Measurements from ENCODE around the gene BOC.

Gene BOC

GRCh38 chr3:113285226-113285625 is 73.9 kb downstream of the BOC start:
- no peak for DNase-seq (ENCODE audit: low read depth in 2 of 2)

GRCh38 chr3:113285741-113286140 is 74.4 kb downstream of the BOC start:
- no peak for DNase-seq (ENCODE audit: low read depth in 2 of 2)

- no peak for DNase-seq (ENCODE audit: low read depth in 2 of 2)
These were observed 75.2 kb downstream of the BOC start for GRCh38 chr3:113286524-113286923.

GRCh38 chr3:113287111-113287802 is 75.9 kb downstream of the BOC start:
- peak in 1 of 2 experiments; percentile 18 for DNase-seq (ENCODE audit: low read depth in 2 of 2)

DNA sequence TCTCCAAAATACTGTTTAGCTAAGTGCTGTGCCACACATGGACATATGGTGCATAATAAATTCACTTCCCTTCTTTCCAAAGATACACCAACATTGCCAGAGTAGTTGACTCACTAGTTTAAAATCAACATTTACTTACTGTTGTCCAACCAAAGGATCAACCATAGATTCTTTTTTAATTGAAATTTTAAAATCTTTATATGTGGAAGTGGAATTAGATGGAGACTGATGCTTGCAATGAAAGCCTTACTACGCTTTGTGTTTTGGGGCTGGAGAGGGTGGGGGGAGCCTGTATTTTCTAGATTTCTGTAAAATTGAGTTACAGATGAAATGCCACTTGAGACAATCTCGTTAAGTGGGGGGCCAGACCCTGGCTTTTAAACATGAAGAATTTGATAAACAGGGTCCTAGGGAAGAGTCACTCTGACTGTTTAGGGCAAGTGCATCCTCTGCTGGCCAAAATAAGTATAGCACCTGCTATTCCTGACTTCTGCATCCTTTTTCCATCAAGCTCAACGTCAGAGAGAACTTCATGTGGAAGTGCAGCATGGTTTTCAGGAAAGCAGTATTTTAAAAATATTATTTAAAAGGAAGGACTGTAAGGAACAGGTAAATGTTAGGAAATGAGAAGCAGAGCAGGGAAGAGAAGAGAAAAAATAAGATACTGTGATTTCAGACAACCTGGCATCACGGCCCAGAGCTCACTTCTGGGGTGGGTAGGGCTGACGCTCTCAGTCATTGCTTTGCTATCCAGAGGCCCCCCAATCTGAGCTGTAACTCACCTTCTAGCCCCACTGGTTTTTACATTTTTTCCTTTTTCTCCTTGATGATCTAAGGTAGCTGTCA is 76.7 kb downstream of the BOC start:
- DNase-seq (ENCODE audit: low read depth in 2 of 2): peak; percentile 20 to 39

DNA sequence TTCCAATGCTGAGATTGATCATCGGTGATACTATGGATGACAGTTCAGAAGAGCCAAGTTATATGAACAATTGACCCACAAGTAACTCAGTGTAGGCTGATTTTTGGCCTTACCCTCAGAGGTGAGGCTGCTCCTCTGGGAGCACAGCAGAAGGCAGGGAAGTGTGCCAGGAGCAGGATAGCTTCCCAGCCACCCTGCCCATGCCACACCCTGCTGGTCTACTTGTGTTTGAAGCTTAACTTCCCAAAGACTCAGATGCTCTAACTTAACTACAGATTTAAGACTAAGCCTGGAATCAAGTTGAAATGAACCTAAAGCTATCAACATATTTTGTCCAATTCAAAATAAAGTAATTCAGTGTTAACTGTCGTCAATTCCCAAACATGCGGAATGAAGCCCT is 77.5 kb downstream of the BOC start:
- no peak for DNase-seq (ENCODE audit: low read depth in 2 of 2)

DNA sequence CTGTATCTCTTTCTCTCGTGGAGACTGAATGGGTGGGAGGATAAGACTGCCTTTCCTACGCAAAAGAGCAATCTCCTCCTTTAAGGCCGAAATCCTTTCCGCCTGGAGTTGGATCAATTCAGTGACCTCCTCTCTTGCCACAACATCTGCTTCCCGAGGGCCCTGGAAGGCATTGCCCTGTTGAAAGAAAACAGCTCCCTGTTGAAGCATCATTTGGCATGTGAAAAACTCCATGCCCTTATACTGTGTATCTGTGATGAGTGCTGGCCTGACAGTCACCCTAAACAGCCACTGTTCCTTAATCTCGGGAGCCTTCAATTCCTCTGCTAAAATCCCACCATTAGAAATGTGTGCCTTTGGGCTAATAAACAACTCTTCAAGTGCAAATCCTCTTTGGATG is 80.2 kb downstream of the BOC start:
- DNase-seq (ENCODE audit: low read depth in 2 of 2): no peak

- DNase-seq (ENCODE audit: low read depth in 2 of 2): no peak
These were observed 81.6 kb downstream of the BOC start for GRCh38 chr3:113292933-113293332.

GRCh38 chr3:113293348-113293747 is 82.0 kb downstream of the BOC start:
- no peak for DNase-seq (ENCODE audit: low read depth in 2 of 2)

GRCh38 chr3:113295463-113295862 is 84.1 kb downstream of the BOC start:
- no peak for DNase-seq (ENCODE audit: low read depth in 2 of 2)

GRCh38 chr3:113297287-113297686 is 85.9 kb downstream of the BOC start:
- no peak for DNase-seq (ENCODE audit: low read depth in 2 of 2)

GRCh38 chr3:113297841-113298240 is 86.5 kb downstream of the BOC start:
- DNase-seq (ENCODE audit: low read depth in 2 of 2): no peak

DNA sequence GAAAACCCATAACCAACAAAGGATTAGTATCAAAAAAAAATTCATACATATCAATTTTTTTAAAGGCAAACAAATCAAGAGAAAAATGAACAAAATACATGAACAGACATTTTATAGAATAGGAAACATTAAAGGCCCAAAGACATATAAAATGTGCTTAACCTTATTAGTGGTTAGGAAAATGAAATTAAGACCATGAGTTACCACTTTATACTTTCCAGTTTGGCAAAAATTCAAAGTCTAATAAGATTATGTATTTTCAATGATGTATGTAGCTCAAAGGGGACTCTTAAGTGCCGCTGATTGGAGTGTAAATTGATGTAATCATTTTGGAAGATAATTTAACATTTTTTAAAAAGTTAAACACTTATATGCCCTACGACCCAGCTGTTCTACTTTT is 89.2 kb downstream of the BOC start:
- DNase-seq (ENCODE audit: low read depth in 2 of 2): no peak

- no peak for DNase-seq (ENCODE audit: low read depth in 2 of 2)
These were observed 92.7 kb downstream of the BOC start for GRCh38 chr3:113304102-113304501.

GRCh38 chr3:113304856-113305540 is 93.6 kb downstream of the BOC start:
- peak in 1 of 2 experiments; percentile 1 for DNase-seq (ENCODE audit: low read depth in 2 of 2)

DNA sequence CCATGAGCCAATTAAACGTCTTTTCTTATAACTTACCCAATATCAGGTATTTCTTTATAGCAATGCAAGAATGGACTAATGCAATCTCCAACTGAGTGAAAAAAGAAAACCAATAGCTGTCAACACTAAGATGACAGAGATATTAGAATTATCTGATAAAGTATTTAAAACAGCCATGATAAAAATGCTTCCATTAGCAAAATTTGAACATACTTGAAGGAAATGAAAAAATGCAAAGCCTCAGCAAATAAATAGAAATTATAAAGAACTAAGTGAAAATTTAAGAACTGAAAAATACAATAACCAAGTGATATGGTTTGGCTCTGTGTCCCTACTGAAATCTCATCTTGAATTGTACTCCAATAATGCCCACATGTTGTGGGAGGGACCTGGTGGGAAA is 99.6 kb downstream of the BOC start:
- DNase-seq (ENCODE audit: low read depth in 2 of 2): no peak

DNA sequence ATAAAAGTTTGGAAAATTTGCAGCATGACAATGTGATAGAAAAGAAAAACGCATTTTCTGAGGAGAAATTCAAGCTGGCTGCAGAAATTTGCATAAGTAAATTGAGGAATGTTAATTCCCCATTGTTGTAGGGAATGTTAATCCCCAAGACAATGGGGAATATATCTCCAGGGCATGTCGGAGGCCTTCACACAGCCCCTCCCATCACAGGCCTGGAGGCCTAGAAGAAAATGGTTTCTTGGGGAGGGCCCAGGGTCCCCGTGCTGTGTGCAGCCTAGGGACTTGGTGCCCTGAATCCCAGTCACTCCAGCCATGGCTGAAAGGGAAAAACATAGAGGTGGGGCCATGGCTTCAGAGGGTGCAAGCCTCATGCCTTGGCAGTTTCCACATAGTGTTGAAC is 101.1 kb downstream of the BOC start:
- DNase-seq (ENCODE audit: low read depth in 2 of 2): no peak

DNA sequence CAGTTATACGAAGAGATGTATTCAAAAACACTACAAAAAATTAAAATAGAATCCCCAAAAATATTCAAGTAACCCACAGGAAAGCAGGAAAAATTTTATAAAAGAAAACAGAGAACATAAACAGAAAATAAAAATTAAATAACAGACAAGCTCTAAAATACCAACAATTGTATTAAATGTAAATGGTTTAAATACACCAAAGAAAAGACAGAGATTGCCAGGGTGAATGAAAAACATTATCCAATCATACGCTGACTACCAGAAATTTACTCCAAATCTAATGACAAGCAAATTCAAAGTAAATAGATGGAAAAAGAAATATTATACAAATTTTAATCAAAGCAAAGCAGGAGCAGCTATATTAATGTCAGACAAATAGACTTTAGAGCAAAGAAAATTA is 103.6 kb downstream of the BOC start:
- DNase-seq (ENCODE audit: low read depth in 2 of 2): no peak

DNA sequence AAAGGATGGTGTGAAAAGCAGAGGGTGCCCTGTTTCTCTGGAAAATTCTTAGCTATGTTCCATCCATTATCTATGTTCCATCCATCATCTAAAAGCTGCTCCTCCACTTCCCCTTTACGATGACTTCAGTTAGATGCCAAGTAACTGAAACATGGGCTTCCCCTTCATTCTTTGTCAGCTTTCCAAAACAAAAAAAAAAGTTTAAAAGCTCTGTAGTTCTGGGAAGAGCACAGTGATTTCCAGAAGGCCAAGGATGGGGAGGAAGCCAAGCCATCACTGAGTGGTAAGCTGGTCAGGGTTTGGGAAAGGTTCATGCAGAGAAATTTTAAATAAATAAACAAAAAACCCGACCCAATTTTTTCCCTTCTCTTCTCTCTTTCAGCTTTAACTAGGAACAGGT is 118.4 kb downstream of the BOC start:
- no peak for DNase-seq (ENCODE audit: low read depth in 2 of 2)

DNA sequence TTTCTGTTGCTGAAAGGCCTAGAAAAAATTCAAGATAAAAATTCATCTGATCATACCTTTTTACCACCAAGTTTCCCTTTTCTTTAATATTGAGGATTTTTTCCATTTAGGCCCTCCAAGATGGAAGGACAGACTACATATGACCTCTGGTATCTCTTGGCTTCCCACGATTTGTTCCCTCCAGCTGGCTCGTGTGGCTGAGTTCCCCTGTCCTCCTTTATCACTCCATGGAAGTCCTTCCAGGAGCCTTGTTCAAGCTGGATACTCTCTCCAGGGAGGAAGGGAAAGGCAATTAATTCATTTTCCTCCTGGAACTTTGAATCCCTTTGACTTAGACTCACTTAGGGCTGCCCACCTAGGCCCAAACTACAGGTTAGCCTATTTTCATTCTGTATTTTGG is 119.4 kb downstream of the BOC start:
- no peak for DNase-seq (ENCODE audit: low read depth in 2 of 2)

DNA sequence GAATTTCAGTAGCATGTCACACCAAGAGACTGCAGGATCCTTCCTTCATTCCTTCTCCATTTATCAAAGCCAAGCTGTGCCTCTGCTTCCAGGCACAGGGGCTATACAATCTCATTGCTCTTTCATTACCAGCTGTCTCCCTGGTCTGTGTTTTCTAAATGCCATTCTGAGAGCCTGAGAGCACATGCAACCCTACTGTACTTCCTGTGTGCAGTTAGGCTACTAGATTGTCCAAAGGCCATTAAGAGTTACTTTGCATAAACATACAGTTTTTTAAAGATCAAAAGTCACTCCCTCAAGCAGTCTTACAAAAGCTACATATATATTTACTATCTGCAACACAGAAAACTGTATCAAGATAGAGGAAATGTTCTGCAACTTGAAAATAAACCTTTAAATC is 119.8 kb downstream of the BOC start:
- no peak for DNase-seq (ENCODE audit: low read depth in 2 of 2)

All from fibroblast of skin of left biceps (primary cell).